Measurements from ENCODE around the gene ABCA7. TPM values are rescaled to one million over a fixed set of nuclear protein-coding genes. Genes with fewer than 3 reads are reported as not detected.

Gene ABCA7
- total RNA-seq, 1 donor from 2014 or later = 51.0 TPM

GRCh38 chr19:1012334-1012733 is 27.6 kb upstream of the ABCA7 start:
- Histone ChIP-seq H3K4me3 (no peak overlapping the region), H3K9me3 (no peaks in the 10 kb centered on the region), H3K27me3 (no peaks in the 10 kb centered on the region), H3K4me1 (peaks cover 17% of the 10 kb centered on the region), H3K27ac (no peak overlapping the region), H3K36me3 (peaks cover 52% of the 10 kb centered on the region)
- no peak for TF ChIP-seq CTCF (IDR thresholded peaks at IDR 0.05)
- intact Hi-C loops (cut with DNase I) = no loop called here
- DNase-seq (no peak), ATAC-seq (no peak)

- Histone ChIP-seq H3K27ac (no peak overlapping the region), H3K4me3 (no peak overlapping the region), H3K4me1 (peaks cover 26% of the 10 kb centered on the region), H3K36me3 (peaks cover 52% of the 10 kb centered on the region), H3K9me3 (no peaks in the 10 kb centered on the region), H3K27me3 (no peaks in the 10 kb centered on the region)
- ATAC-seq (no peak), DNase-seq (no peak)
- intact Hi-C loops (cut with DNase I) = no loop called here
- TF ChIP-seq CTCF (IDR thresholded peaks at IDR 0.05) = no peak
Observed at GRCh38 chr19:1013218-1013617, 26.7 kb upstream of the ABCA7 start.

- Histone ChIP-seq H3K4me3 (no peak overlapping the region), H3K4me1 (peaks cover 38% of the 10 kb centered on the region), H3K36me3 (peaks cover 50% of the 10 kb centered on the region), H3K27ac (no peak overlapping the region), H3K27me3 (no peaks in the 10 kb centered on the region), H3K9me3 (no peaks in the 10 kb centered on the region)
- ATAC-seq (no peak), DNase-seq (no peak)
- intact Hi-C loops (cut with DNase I) = no loop called here
- TF ChIP-seq CTCF (IDR thresholded peaks at IDR 0.05) = no peak
Observed at GRCh38 chr19:1014161-1015060, 25.5 kb upstream of the ABCA7 start.

GRCh38 chr19:1015061-1015781 is 24.7 kb upstream of the ABCA7 start:
- peaks cover 42% of the 10 kb centered on the region for H3K4me1 ChIP-seq
- intact Hi-C loops (cut with DNase I) = no loop called here
- ATAC-seq = no peak
- H3K27me3 ChIP-seq = no peaks in the 10 kb centered on the region
- H3K4me3 ChIP-seq = no peak overlapping the region
- TF ChIP-seq CTCF (IDR thresholded peaks at IDR 0.05) = no peak
- no peak for DNase-seq
- no peak overlapping the region for H3K27ac ChIP-seq
- H3K36me3 ChIP-seq = peaks cover 42% of the 10 kb centered on the region
- no peaks in the 10 kb centered on the region for H3K9me3 ChIP-seq

- H3K4me3 ChIP-seq = no peak overlapping the region
Observed at GRCh38 chr19:1015782-1016646, 23.9 kb upstream of the ABCA7 start.

More at GRCh38 chr19:1015782-1016646, 23.9 kb upstream of the ABCA7 start:
- intact Hi-C loops (cut with DNase I) = no loop called here
- H3K36me3 ChIP-seq = peaks cover 34% of the 10 kb centered on the region
- TF ChIP-seq CTCF (IDR thresholded peaks at IDR 0.05) = no peak
- no peaks in the 10 kb centered on the region for H3K27me3 ChIP-seq
- no peak overlapping the region for H3K27ac ChIP-seq
- ATAC-seq (no peak), DNase-seq (no peak)
- peaks cover 42% of the 10 kb centered on the region for H3K4me1 ChIP-seq
- H3K9me3 ChIP-seq = no peaks in the 10 kb centered on the region
